ENCODE results near the gene GHR.
A peak's percentile ranks its signal among the peaks of the same experiment; 100 is the strongest.

Gene GHR

DNA sequence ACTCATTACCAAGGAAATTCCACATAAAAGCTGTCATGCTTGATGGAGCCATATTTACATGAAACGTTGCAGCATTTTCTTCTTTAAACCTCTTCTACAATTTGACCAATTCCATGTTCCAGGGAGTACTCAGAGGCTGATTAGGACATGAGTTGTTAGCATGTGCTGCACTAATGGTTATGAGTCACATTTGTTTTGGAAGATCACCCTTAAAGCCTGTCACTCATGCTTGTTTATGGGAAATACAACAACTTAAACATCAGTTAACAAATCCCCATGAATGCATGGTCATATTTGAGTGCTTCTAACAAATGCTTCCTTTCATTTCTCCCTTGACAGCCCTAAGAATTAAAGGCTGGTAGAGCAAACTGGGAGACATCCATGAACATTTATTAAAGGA lies 156.1 kb downstream of the GHR start:
- H3K4me3 ChIP-seq (ENCODE audit: low read depth, low read length): no peak overlapping the region
- TF ChIP-seq, protein P1, sequence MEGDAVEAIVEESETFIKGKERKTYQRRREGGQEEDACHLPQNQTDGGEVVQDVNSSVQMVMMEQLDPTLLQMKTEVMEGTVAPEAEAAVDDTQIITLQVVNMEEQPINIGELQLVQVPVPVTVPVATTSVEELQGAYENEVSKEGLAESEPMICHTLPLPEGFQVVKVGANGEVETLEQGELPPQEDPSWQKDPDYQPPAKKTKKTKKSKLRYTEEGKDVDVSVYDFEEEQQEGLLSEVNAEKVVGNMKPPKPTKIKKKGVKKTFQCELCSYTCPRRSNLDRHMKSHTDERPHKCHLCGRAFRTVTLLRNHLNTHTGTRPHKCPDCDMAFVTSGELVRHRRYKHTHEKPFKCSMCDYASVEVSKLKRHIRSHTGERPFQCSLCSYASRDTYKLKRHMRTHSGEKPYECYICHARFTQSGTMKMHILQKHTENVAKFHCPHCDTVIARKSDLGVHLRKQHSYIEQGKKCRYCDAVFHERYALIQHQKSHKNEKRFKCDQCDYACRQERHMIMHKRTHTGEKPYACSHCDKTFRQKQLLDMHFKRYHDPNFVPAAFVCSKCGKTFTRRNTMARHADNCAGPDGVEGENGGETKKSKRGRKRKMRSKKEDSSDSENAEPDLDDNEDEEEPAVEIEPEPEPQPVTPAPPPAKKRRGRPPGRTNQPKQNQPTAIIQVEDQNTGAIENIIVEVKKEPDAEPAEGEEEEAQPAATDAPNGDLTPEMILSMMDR (IDR thresholded peaks at IDR 0.05; ENCODE audit: low read depth, low read length, missing control alignments): no peak
- no peak for DNase-seq (ENCODE audit: low read depth)

DNA sequence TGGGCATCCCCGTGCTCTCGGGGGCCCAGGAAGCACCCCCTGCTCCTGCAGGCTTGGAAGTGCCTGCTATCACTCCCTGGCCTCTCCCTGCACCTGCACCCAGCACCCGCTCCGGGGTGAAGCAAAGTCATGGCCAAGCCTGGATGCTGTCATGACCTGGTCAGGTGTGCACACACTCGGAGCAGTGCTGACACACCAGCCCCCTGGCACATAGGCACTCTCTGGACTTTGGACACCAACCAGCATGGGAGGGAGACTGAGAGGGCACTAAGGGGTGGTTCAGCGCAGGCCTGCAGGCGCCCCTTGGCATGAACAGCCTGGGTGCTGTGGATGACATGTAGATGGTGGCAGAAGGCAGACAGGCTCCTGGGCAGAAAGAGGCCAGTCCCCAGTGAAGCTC lies 158.6 kb downstream of the GHR start:
- no peak overlapping the region for H3K4me3 ChIP-seq (ENCODE audit: low read depth, low read length)
- TF ChIP-seq, protein P1 (IDR thresholded peaks at IDR 0.05; ENCODE audit: low read depth, low read length, missing control alignments): no peak
- no peak for DNase-seq (ENCODE audit: low read depth)

- no peak for DNase-seq (ENCODE audit: low read depth)
- TF ChIP-seq, protein P1 (IDR thresholded peaks at IDR 0.05; ENCODE audit: low read depth, low read length, missing control alignments): no peak
- no peak overlapping the region for H3K4me3 ChIP-seq (ENCODE audit: low read depth, low read length)
Measured at GRCh38 chr5:42582723-42583122, 159.5 kb downstream of the GHR start.

DNA sequence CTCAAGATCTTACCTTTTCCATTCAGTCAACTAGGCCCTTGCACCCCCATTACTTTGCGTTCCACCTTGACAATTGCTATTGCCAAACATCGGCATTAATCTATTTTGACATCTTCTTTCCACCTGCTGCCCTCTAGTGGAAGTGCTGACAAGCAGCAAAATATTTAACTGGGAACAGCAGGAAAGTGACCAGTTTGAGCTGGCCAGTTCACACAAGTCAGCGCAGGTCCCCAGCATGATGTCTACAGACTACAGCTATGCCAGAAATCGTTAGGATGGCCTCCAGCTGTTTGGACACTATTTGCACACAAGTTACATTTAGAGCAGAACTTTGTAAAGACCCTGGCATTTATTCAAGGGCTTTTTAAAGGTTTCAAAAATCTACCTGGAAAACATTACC lies 160.1 kb downstream of the GHR start:
- DNase-seq (ENCODE audit: low read depth): peak; percentile 10
- no peak overlapping the region for H3K4me3 ChIP-seq (ENCODE audit: low read depth, low read length)
- TF ChIP-seq, protein P1 (IDR thresholded peaks at IDR 0.05; ENCODE audit: low read depth, low read length, missing control alignments): peak; percentile 67

- TF ChIP-seq, protein P1 (IDR thresholded peaks at IDR 0.05; ENCODE audit: low read depth, low read length, missing control alignments): no peak
- DNase-seq (ENCODE audit: low read depth): no peak
- no peak overlapping the region for H3K4me3 ChIP-seq (ENCODE audit: low read depth, low read length)
Measured at GRCh38 chr5:42586625-42587024, 163.4 kb downstream of the GHR start.

GRCh38 chr5:42587096-42587723 lies 164.0 kb downstream of the GHR start:
- TF ChIP-seq, protein P1 (IDR thresholded peaks at IDR 0.05; ENCODE audit: low read depth, low read length, missing control alignments): no peak
- no peak for DNase-seq (ENCODE audit: low read depth)
- H3K4me3 ChIP-seq (ENCODE audit: low read depth, low read length): no peak overlapping the region

- no peak for DNase-seq (ENCODE audit: low read depth)
- no peak overlapping the region for H3K4me3 ChIP-seq (ENCODE audit: low read depth, low read length)
- TF ChIP-seq, protein P1 (IDR thresholded peaks at IDR 0.05; ENCODE audit: low read depth, low read length, missing control alignments): no peak
Measured at GRCh38 chr5:42590566-42590965, 167.3 kb downstream of the GHR start.
